Mammary epithelial cell (primary cell): Measurements from ENCODE around the gene ANKS6.

Experiments used
- EZH2 ChIP-seq: IDR thresholded peaks from 2 replicates; pipeline ENCODE4 v1.6.1; 2012; ENCODE audit warnings: low read length, inconsistent platforms, borderline replicate concordance
- TF ChIP-seq, protein P1 (sequence below), 2 donors: IDR thresholded peaks in 1 of 2; conservative IDR thresholded peaks in 1 of 2; 2 replicates each; pipeline ENCODE4 v1.5.1; 2011 to 2012; ENCODE audit warnings: inconsistent platforms in 2 of 2, low read length in 2 of 2, mild to moderate bottlenecking in 2 of 2, control low read depth in 1 of 2, low read depth in 1 of 2; ENCODE audit not compliant: insufficient read depth in 1 of 2; ENCODE audit errors: extremely low read depth in 1 of 2

DNA sequence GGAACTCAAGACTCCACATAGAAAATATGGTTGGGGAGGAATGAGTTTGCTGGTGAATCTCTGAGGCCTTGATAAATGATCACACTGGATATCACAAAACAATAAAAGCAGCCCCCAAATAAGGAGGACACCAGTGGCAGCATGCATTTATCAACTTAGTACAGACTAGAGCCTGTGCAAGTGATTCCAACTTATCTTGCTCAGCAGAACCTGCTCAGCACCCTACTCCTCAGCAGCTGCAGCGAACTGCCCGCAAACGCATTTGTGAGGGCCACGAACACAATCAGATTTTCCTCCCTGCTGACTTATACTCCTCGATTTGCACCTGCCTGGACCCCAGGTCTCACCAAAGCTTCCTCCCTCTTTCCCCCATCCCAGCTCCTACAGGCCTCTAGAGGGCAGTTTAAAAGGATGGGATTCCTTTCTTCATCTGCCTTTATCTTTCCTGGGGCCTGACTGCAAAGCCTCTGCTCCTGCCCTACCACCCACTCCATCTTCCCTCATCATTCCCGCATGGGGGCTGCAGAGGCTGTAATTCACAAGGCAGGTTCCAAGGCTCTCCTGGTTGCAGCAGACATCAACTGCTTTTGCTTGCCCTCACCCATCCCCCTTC is 41.2 kb downstream of the ANKS6 start:
- TF ChIP-seq, protein P1, sequence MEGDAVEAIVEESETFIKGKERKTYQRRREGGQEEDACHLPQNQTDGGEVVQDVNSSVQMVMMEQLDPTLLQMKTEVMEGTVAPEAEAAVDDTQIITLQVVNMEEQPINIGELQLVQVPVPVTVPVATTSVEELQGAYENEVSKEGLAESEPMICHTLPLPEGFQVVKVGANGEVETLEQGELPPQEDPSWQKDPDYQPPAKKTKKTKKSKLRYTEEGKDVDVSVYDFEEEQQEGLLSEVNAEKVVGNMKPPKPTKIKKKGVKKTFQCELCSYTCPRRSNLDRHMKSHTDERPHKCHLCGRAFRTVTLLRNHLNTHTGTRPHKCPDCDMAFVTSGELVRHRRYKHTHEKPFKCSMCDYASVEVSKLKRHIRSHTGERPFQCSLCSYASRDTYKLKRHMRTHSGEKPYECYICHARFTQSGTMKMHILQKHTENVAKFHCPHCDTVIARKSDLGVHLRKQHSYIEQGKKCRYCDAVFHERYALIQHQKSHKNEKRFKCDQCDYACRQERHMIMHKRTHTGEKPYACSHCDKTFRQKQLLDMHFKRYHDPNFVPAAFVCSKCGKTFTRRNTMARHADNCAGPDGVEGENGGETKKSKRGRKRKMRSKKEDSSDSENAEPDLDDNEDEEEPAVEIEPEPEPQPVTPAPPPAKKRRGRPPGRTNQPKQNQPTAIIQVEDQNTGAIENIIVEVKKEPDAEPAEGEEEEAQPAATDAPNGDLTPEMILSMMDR (conservative IDR thresholded peaks at IDR 0.05 in 1 of 2, IDR thresholded peaks at IDR 0.05 in 1 of 2; ENCODE audit: extremely low read depth in 1 of 2, insufficient read depth in 1 of 2, low read depth in 1 of 2, low read length in 2 of 2): no peak
- TF ChIP-seq EZH2: no peak
